AG09309 (cell line): ENCODE measurements around the gene ARHGAP24.

Source experiments
- DNase-seq: peaks from one replicate; pipeline ENCODE4 v3.0.0-alpha.2; 2010; ENCODE audit warnings: low read depth
- H3K4me3 ChIP-seq: 2 replicates; pipeline ENCODE4 v1.5.1; 2011; ENCODE audit warnings: mild to moderate bottlenecking, low read depth, low read length, moderate library complexity; ENCODE audit not compliant: control insufficient read depth
- TF ChIP-seq, protein P1 (sequence below): IDR thresholded peaks from 2 replicates; pipeline ENCODE4 v1.5.1; 2011; ENCODE audit warnings: mild to moderate bottlenecking, low read depth, low read length, inconsistent platforms; ENCODE audit not compliant: insufficient read depth, control insufficient read depth; ENCODE audit errors: missing control alignments

ARHGAP24 gene

DNA sequence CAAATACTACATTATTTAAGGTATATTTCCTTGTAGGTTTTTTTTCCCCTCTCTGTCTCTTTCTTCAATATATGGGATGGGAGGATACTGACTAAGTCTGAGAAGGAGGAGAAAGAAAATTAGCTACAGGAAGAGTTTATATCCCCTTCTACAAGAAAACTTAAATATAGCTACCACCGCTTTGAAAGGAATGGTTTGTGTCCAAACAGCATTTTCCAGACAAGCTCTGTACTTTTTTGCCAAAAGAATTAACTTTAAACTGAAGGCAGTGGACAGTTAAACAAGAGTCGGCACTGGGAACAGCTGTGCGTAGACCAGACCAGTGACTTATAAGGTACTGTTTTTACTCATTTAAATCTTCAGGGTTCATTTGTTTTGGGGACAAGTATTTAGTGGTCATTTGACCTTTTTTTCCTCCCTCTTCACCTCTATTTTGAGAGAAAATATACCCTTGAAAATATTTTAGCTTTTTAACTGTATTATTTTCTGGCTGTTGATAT, 303.7 kb downstream of the ARHGAP24 start:
- TF ChIP-seq, protein P1, sequence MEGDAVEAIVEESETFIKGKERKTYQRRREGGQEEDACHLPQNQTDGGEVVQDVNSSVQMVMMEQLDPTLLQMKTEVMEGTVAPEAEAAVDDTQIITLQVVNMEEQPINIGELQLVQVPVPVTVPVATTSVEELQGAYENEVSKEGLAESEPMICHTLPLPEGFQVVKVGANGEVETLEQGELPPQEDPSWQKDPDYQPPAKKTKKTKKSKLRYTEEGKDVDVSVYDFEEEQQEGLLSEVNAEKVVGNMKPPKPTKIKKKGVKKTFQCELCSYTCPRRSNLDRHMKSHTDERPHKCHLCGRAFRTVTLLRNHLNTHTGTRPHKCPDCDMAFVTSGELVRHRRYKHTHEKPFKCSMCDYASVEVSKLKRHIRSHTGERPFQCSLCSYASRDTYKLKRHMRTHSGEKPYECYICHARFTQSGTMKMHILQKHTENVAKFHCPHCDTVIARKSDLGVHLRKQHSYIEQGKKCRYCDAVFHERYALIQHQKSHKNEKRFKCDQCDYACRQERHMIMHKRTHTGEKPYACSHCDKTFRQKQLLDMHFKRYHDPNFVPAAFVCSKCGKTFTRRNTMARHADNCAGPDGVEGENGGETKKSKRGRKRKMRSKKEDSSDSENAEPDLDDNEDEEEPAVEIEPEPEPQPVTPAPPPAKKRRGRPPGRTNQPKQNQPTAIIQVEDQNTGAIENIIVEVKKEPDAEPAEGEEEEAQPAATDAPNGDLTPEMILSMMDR, result no peak
- no peak for DNase-seq
- H3K4me3 ChIP-seq, result peak overlapping the region; percentile 38

DNA sequence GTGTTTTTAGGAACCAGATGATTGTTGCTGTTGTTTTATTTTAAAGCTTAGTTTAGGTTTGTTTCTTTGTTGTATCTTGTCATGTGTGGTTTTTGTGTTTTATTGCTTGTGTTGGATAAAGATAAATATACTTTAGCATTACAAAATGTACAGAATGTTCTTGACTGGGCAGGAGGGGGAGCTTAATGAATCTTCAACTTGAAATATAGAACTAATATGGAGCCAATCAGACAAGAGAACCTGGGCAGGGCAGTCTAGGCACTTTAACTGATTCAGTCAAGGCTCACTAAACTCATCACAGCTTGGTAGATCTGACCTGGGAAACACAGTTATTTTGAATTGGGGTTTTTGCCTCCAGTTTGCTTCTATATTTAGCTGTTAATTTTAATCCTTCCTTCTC, 304.2 kb downstream of the ARHGAP24 start:
- no peak for DNase-seq
- peak overlapping the region; percentile 38 for H3K4me3 ChIP-seq
- TF ChIP-seq, protein P1, result no peak

DNA sequence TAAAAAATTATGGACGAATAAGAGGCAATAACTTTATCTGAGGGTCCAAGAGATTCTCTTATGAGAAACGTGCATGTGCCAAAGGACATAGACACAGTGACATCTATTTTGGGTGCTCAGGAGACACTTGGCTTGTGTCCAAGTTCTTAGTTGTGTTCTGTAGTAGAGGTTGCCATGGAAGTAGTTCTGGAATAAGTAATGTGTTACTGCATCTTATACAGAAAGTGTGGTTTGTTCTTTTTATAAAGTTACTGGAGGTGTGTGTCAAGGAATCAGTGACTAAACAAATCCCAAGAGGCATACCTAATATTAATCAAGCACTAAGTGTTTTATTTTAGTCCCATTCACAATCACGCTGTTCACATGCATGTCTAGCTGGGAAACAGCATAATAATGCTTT, 305.7 kb downstream of the ARHGAP24 start:
- H3K4me3 ChIP-seq, result no peak overlapping the region
- DNase-seq, result no peak
- TF ChIP-seq, protein P1, result no peak

DNA sequence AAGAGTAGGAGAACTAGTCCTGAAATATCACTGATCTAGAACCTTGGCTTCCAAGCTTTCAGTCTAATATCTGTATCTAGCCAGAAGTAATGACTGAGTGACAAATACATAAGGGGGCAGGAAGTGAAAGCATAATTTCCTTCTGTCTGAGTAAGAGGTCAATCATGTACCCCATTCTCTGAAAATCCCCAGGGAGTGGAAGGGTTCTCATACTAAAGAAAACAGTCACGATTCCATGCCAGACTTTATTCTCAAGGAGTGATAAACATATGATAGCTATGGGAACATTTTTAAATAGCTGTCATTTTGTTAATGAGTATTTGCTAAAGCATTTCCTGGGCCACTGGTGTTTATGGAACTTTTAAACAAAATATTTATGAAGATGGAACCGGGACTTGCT, 308.5 kb downstream of the ARHGAP24 start:
- TF ChIP-seq, protein P1, result no peak
- no peak overlapping the region for H3K4me3 ChIP-seq
- peak; percentile 74 for DNase-seq

DNA sequence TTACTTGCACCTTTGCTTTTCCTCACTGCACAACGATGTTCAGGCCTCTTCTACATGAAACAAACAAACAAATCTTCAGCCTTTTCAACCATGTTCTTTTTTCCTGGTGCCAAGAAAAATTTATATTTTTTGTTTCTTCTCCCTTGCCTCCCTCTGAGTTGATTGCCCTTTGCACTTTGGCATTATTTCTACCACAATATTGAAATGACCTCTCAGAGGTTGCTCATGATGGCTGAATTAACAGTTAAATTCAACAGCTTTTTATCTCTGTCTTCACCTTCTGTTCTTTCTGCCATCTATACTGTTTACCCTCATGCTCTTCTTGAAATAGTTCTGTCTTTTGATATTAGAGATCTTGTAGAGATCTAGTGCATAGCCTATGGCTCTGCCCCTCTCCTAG, 308.9 kb downstream of the ARHGAP24 start:
- DNase-seq, result no peak
- TF ChIP-seq, protein P1, result no peak
- H3K4me3 ChIP-seq, result no peak overlapping the region

DNA sequence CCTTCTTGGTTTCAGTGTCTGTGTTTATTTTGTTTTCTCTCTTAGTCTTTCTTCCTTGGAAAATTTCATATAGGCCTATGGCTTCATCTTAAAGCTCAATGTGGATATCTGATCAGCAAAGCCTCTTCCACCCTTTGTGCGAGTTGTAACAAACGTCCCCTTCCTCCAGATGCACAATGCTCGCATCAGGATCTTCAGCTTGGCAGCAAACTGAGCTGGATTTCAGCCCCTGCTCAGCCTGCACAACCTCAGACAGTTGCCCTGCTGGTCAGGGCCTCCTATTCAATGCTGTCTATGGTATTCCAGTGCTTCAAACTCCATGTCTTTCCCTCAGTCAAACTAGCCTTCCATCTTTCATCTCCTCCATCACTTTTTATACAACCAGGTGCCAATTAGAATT, 309.4 kb downstream of the ARHGAP24 start:
- TF ChIP-seq, protein P1, result no peak
- no peak overlapping the region for H3K4me3 ChIP-seq
- no peak for DNase-seq

DNA sequence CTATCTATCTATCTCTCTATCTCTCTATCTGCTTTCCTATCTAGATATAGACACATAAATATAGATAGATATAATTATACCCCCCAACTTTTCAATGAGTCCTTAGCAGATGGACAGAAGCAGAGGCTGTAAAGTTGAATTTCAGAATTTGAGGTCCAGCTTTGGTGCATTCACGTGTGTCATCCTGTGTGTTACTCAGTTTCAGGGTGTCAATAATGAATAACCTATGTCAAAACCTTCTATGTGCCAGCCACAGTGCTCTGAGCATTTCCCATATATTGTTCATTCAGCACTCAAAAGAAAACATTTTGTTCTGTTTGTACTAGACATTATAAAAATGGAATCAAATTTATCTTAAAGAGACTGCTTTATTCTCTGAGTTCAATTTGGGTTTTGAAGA, 310.0 kb downstream of the ARHGAP24 start:
- no peak for DNase-seq
- TF ChIP-seq, protein P1, result no peak

More for the DNA sequence above, 310.0 kb downstream of the ARHGAP24 start:
- no peak overlapping the region for H3K4me3 ChIP-seq
